Placental pericyte (primary cell): ENCODE data around the gene SCAMP1. TPM values are rescaled to one million over a fixed set of nuclear protein-coding genes. Genes with fewer than 3 reads are reported as not detected.

Source experiments
- small RNA-seq: library from RNA; depleted of rRNA; stranded (forward); fragments of <200 nt; gene quantifications from one replicate; pipeline ENCODE3, GENCODE V24; 2012; ENCODE audit warnings: low replicate concordance
- total RNA-seq: library from RNA; depleted of rRNA; stranded (reverse); fragments of >200 nt; gene quantifications from 2 replicates; pipeline ENCODE4 v1.2.3, GENCODE V29; 2012

SCAMP1 gene
- total RNA-seq, result 27.4 and 52.4 TPM in 2 replicates

GRCh38 chr5:78359831-78360673 is at the start of gene SCAMP1:
TSS of gene SCAMP1 (plus strand) at chr5:78360617. CDS start at chr5:78360672, 55 bp downstream.

Small RNA genes within 50 kb of the gene (small RNA-seq; reads per million reads assigned to genes)
- gene RF00019 (not detected), gene RNU6-183P (not detected)

Other genes starting within 250 kb of the SCAMP1 start
- gene AP3B1, start 65.9 kb upstream of the SCAMP1 start, total RNA-seq, result 63.2 and 74.6 TPM in 2 replicates